GM23338 (cell line): ENCODE measurements around the gene NDUFS6.

Experiments used
- CREB1 ChIP-seq: fragments of 250-450 bp; sonication (Bioruptor Pico); IDR thresholded peaks from 2 replicates; pipeline ENCODE4 v1.5.0; 2020; ENCODE audit warnings: low read depth, mild to moderate bottlenecking, moderate library complexity
- CTCF ChIP-seq, 2 experiments: fragments of 200-600 bp in 1 of 2; sonication (generic) in 1 of 2; conservative IDR thresholded peaks; 2 replicates each; pipeline versions ENCODE4 v1.5.1 to v1.6.1; 2016 to 2017; ENCODE audit warnings: antibody characterized with exemption in 2 of 2, low read depth in 2 of 2, mild to moderate bottlenecking in 2 of 2, moderate library complexity in 1 of 2
- EZH2 ChIP-seq: fragments of 200-600 bp; sonication (generic); IDR thresholded peaks from one replicate; pipeline ENCODE4 v1.8.0; 2017; ENCODE audit warnings: antibody characterized with exemption, mild to moderate bottlenecking, low read depth; ENCODE audit not compliant: unreplicated experiment
- EZH2phosphoT487 ChIP-seq: fragments of 200-600 bp; sonication (generic); IDR thresholded peaks from one replicate; pipeline ENCODE4 v1.8.1; 2018; ENCODE audit warnings: antibody characterized with exemption; ENCODE audit not compliant: unreplicated experiment
- JUNB ChIP-seq: IDR thresholded peaks from one replicate; pipeline ENCODE4 v1.6.1; 2016; ENCODE audit warnings: antibody characterized with exemption; ENCODE audit not compliant: unreplicated experiment
- POLR2AphosphoS5 ChIP-seq: IDR thresholded peaks from 2 replicates; pipeline ENCODE4 v1.6.1; 2016; ENCODE audit warnings: antibody characterized with exemption, low read depth
- ZNF114 ChIP-seq: fragments of 250-450 bp; sonication (Bioruptor Pico); IDR thresholded peaks from 2 replicates; pipeline ENCODE4 v1.5.0; 2020; ENCODE audit warnings: mild to moderate bottlenecking, moderate library complexity
- TF ChIP-seq, protein P1 (sequence below): IDR thresholded peaks from one replicate; pipeline ENCODE4 v1.6.1; 2018; ENCODE audit warnings: antibody characterized with exemption; ENCODE audit not compliant: unreplicated experiment

- TF ChIP-seq CTCF (conservative IDR thresholded peaks at IDR 0.05; ENCODE audit: low read depth in 2 of 2) (no peak), EZH2phosphoT487 (no peak), POLR2AphosphoS5 (no peak), EZH2 (no peak), JUNB (no peak), CREB1 (CRISPR knock-in tag) (no peak), ZNF114 (no peak)
- TF ChIP-seq, protein P1, sequence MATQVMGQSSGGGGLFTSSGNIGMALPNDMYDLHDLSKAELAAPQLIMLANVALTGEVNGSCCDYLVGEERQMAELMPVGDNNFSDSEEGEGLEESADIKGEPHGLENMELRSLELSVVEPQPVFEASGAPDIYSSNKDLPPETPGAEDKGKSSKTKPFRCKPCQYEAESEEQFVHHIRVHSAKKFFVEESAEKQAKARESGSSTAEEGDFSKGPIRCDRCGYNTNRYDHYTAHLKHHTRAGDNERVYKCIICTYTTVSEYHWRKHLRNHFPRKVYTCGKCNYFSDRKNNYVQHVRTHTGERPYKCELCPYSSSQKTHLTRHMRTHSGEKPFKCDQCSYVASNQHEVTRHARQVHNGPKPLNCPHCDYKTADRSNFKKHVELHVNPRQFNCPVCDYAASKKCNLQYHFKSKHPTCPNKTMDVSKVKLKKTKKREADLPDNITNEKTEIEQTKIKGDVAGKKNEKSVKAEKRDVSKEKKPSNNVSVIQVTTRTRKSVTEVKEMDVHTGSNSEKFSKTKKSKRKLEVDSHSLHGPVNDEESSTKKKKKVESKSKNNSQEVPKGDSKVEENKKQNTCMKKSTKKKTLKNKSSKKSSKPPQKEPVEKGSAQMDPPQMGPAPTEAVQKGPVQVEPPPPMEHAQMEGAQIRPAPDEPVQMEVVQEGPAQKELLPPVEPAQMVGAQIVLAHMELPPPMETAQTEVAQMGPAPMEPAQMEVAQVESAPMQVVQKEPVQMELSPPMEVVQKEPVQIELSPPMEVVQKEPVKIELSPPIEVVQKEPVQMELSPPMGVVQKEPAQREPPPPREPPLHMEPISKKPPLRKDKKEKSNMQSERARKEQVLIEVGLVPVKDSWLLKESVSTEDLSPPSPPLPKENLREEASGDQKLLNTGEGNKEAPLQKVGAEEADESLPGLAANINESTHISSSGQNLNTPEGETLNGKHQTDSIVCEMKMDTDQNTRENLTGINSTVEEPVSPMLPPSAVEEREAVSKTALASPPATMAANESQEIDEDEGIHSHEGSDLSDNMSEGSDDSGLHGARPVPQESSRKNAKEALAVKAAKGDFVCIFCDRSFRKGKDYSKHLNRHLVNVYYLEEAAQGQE, result no peak
These were observed 22.8 kb upstream of the NDUFS6 start for GRCh38 chr5:1778138-1779020.
